GM06990 (cell line): ENCODE results near the gene CBX6.

ENCODE experiments used
- DNase-seq: peaks from one replicate; pipeline ENCODE4 v3.0.0-alpha.2; 2011; ENCODE audit not compliant: insufficient read length; ENCODE audit errors: extremely low read depth
- H3K27me3 ChIP-seq: replicated peaks from 2 replicates; pipeline ENCODE4 v1.6.0; 2011; ENCODE audit warnings: low read length; ENCODE audit not compliant: control insufficient read depth, insufficient read depth
- H3K36me3 ChIP-seq: 2 replicates; pipeline ENCODE4 v1.5.1; 2011; ENCODE audit warnings: low read length; ENCODE audit not compliant: control insufficient read depth, insufficient read depth
- H3K4me3 ChIP-seq: replicated peaks from 2 replicates; pipeline ENCODE4 v1.5.1; 2011; ENCODE audit warnings: low read depth, mild to moderate bottlenecking, control low read depth, low read length
- CTCF ChIP-seq: IDR thresholded peaks from 2 replicates; pipeline ENCODE4 v1.5.1; 2011; ENCODE audit warnings: low read length, control low read depth, mild to moderate bottlenecking, inconsistent platforms; ENCODE audit not compliant: insufficient read depth, poor library complexity, severe bottlenecking

CBX6 gene

GRCh38 chr22:38872172-38872830 is at the start of gene CBX6:
Gene CBX6 (minus strand): TSS chr22:38872216. CDS start chr22:38872190, 26 bp downstream.
- peak within 1 kb of the TSS; percentile 90 for H3K4me3 ChIP-seq
- H3K27me3 ChIP-seq: no peaks in the 10 kb centered on the region
- DNase-seq: peak; percentile 95
- no peak for TF ChIP-seq CTCF
- H3K36me3 ChIP-seq: peaks cover 15% of the 10 kb centered on the region

GRCh38 chr22:38921806-38922205 is 49.8 kb upstream of the CBX6 start:
- H3K4me3 ChIP-seq: no peak overlapping the region
- no peak for DNase-seq
- H3K36me3 ChIP-seq: no peaks in the 10 kb centered on the region
- H3K27me3 ChIP-seq: no peaks in the 10 kb centered on the region
- no peak for TF ChIP-seq CTCF

- TF ChIP-seq CTCF: no peak
- Histone ChIP-seq H3K36me3 (no peaks in the 10 kb centered on the region), H3K27me3 (no peaks in the 10 kb centered on the region), H3K4me3 (no peak overlapping the region)
- no peak for DNase-seq
Measured at GRCh38 chr22:38921120-38921519, 49.1 kb upstream of the CBX6 start.

GRCh38 chr22:38919631-38920190 is 47.7 kb upstream of the CBX6 start:
- no peak for DNase-seq
- no peak for TF ChIP-seq CTCF
- Histone ChIP-seq H3K27me3 (no peaks in the 10 kb centered on the region), H3K4me3 (no peak overlapping the region), H3K36me3 (no peaks in the 10 kb centered on the region)

- no peak overlapping the region for H3K4me3 ChIP-seq
- H3K27me3 ChIP-seq: no peaks in the 10 kb centered on the region; the same call in 1 of the 2 replicates
- no peaks in the 10 kb centered on the region for H3K36me3 ChIP-seq
- no peak for TF ChIP-seq CTCF
- no peak for DNase-seq
Measured at GRCh38 chr22:38911434-38911833, 39.4 kb upstream of the CBX6 start.

- DNase-seq: no peak
- no peaks in the 10 kb centered on the region for H3K36me3 ChIP-seq
- H3K4me3 ChIP-seq: no peak overlapping the region
- no peak for TF ChIP-seq CTCF
- no peaks in the 10 kb centered on the region; the same call in 1 of the 2 replicates for H3K27me3 ChIP-seq
Measured at GRCh38 chr22:38907767-38908166, 35.8 kb upstream of the CBX6 start.
